Measurements from ENCODE around the gene RNF115.

The RNF115 gene

GRCh38 chr1:145692785-145693443 is 131.0 kb downstream of the RNF115 start:
- no peak for FAIRE-seq

- FAIRE-seq, result no peak
These were observed 133.0 kb downstream of the RNF115 start for GRCh38 chr1:145690587-145691558.

GRCh38 chr1:145689922-145690321 is 134.0 kb downstream of the RNF115 start:
- FAIRE-seq, result no peak

GRCh38 chr1:145688924-145689323 is 135.0 kb downstream of the RNF115 start:
- FAIRE-seq, result no peak

Data from A204.1 (cell line).